IMR-90 (cell line): ENCODE measurements around the gene BCAS3. TPM values are rescaled to one million over a fixed set of nuclear protein-coding genes. Genes with fewer than 3 reads are reported as not detected.

ENCODE experiments used
- ATAC-seq: fragments of 200-7000 bp; cut with Tn5 transposase; 2 replicates; pipeline ENCODE4 v1.9.1; 2020; ENCODE audit warnings: low read depth, mild to moderate bottlenecking, moderate library complexity
- BruUV-seq: library from RNA; stranded (reverse); fragments of 400-500 nt; replicated peaks from 2 replicates; lab custom pipeline; 2021; lab: Mats Ljungman, UMichigan
- CTCF ChIA-PET: fragments of 300-600 bp; formaldehyde crosslinking; extraction: SDS; loops from one replicate; lab custom pipeline; 2021; ENCODE audit warnings: antibody characterized with exemption; lab: Yijun Ruan, JAX
- POLR2A ChIA-PET: fragments of 300-600 bp; sonication (Branson Sonifier 250); formaldehyde crosslinking; loops from one replicate; lab custom pipeline; 2022; ENCODE audit warnings: antibody characterized with exemption; ENCODE audit not compliant: unreplicated experiment; lab: Charles Lee
- DNase-seq: peaks from one replicate; pipeline ENCODE4 v3.0.0; 2013
- H2AFZ ChIP-seq: replicated peaks from 2 replicates; pipeline ENCODE3; 2013; ENCODE audit warnings: low read length, mild to moderate bottlenecking; ENCODE audit not compliant: poor library complexity
- H2AK5ac ChIP-seq: 2 replicates; pipeline ENCODE4 v1.6.1; 2013; ENCODE audit warnings: low read depth, low read length, inconsistent platforms
- H2AK9ac ChIP-seq: replicated peaks from 2 replicates; pipeline ENCODE3; 2013; ENCODE audit warnings: mild to moderate bottlenecking, low read depth, low read length, moderate library complexity; ENCODE audit not compliant: poor library complexity
- H2BK120ac ChIP-seq: 2 replicates; pipeline ENCODE4 v1.6.1; 2013; ENCODE audit warnings: low read depth, low read length, inconsistent platforms
- H2BK15ac ChIP-seq: 3 replicates; pipeline ENCODE4 v1.6.1; 2013; ENCODE audit warnings: low read depth, low read length, inconsistent platforms
- H2BK20ac ChIP-seq: 2 replicates; pipeline ENCODE4 v1.6.1; 2013; ENCODE audit warnings: low read depth, mild to moderate bottlenecking, inconsistent platforms, low read length, moderate library complexity
- H2BK5ac ChIP-seq: 2 replicates; pipeline ENCODE4 v1.6.1; 2013; ENCODE audit warnings: mild to moderate bottlenecking, low read depth, low read length, inconsistent platforms; ENCODE audit not compliant: poor library complexity, severe bottlenecking
- H3K14ac ChIP-seq: replicated peaks from 2 replicates; pipeline ENCODE4 v1.6.1; 2013; ENCODE audit warnings: low read depth, low read length, inconsistent platforms
- H3K18ac ChIP-seq: 2 replicates; pipeline ENCODE4 v1.6.1; 2013; ENCODE audit warnings: low read depth, low read length, control low read depth
- H3K23ac ChIP-seq: 2 replicates; pipeline ENCODE4 v1.6.1; 2013; ENCODE audit warnings: low read depth, low read length, inconsistent platforms
- H3K27ac ChIP-seq: 2 replicates; pipeline ENCODE4 v1.5.1; 2013; ENCODE audit warnings: mild to moderate bottlenecking, control low read depth, low read length; ENCODE audit not compliant: insufficient read depth
- H3K27me3 ChIP-seq: 2 replicates; pipeline ENCODE4 v1.6.1; 2013; ENCODE audit warnings: low read length; ENCODE audit not compliant: control insufficient read depth, insufficient read depth
- H3K36me3 ChIP-seq: 2 replicates; pipeline ENCODE4 v1.6.1; 2013; ENCODE audit warnings: low read length, mixed read lengths; ENCODE audit not compliant: control insufficient read depth, insufficient read depth
- H3K4ac ChIP-seq: 2 replicates; pipeline ENCODE4 v1.6.1; 2013; ENCODE audit warnings: low read depth, low read length, inconsistent platforms
- H3K4me1 ChIP-seq: 2 replicates; pipeline ENCODE4 v1.6.1; 2013; ENCODE audit warnings: low read length, mixed read lengths; ENCODE audit not compliant: control insufficient read depth, insufficient read depth
- H3K4me2 ChIP-seq: 2 replicates; pipeline ENCODE4 v1.6.1; 2013; ENCODE audit warnings: low read depth, mild to moderate bottlenecking, control low read depth, low read length, moderate library complexity
- H3K4me3 ChIP-seq: 2 replicates; pipeline ENCODE4 v1.5.1; 2013; ENCODE audit warnings: low read depth, mild to moderate bottlenecking, control low read depth, low read length, moderate library complexity; ENCODE audit not compliant: insufficient read depth
- H3K56ac ChIP-seq: 2 replicates; pipeline ENCODE4 v1.6.1; 2013; ENCODE audit warnings: low read length, inconsistent platforms; ENCODE audit not compliant: insufficient read depth; ENCODE audit errors: extremely low read depth
- H3K79me1 ChIP-seq, 2 experiments: 2 replicates each; pipeline ENCODE4 v1.6.1; 2013; ENCODE audit warnings: low read length in 2 of 2, inconsistent platforms in 1 of 2, low read depth in 1 of 2
- H3K9ac ChIP-seq: 2 replicates; pipeline ENCODE4 v1.6.1; 2013; ENCODE audit warnings: low read depth, low read length, control low read depth
- H3K9me1 ChIP-seq: 2 replicates; pipeline ENCODE4 v1.6.1; 2013; ENCODE audit warnings: low read length, inconsistent platforms; ENCODE audit not compliant: insufficient read depth
- H3K9me3 ChIP-seq: 2 replicates; pipeline ENCODE4 v1.6.1; 2013; ENCODE audit warnings: low read length; ENCODE audit not compliant: control insufficient read depth, insufficient read depth
- H4K20me1 ChIP-seq: 2 replicates; pipeline ENCODE4 v1.6.1; 2013; ENCODE audit warnings: low read length, inconsistent platforms; ENCODE audit not compliant: insufficient read depth
- H4K5ac ChIP-seq: 2 replicates; pipeline ENCODE4 v1.6.1; 2013; ENCODE audit warnings: mild to moderate bottlenecking, low read depth, low read length, control low read depth
- H4K8ac ChIP-seq, 2 experiments: 2 replicates each; pipeline ENCODE4 v1.6.1; 2013; ENCODE audit warnings: low read depth in 2 of 2, low read length in 2 of 2, control low read depth in 1 of 2, inconsistent platforms in 1 of 2
- H4K91ac ChIP-seq: 2 replicates; pipeline ENCODE4 v1.6.1; 2013; ENCODE audit warnings: low read depth, low read length, inconsistent platforms; ENCODE audit not compliant: insufficient read depth
- BHLHE40 ChIP-seq: fragments of 150-350 bp; IDR thresholded peaks from 2 replicates; pipeline ENCODE4 v1.6.1; 2016; ENCODE audit warnings: mild to moderate bottlenecking, low read depth, low read length
- CEBPB ChIP-seq: IDR thresholded peaks from 2 replicates; pipeline ENCODE4 v1.6.1; 2012; ENCODE audit warnings: low read depth, low read length, improper control_type of control experiment
- CHD1 ChIP-seq: IDR thresholded peaks from 2 replicates; pipeline ENCODE4 v1.6.1; 2012; ENCODE audit warnings: low read depth, low read length, improper control_type of control experiment
- FOS ChIP-seq: fragments of 150-350 bp; IDR thresholded peaks from 2 replicates; pipeline ENCODE4 v1.6.1; 2016; ENCODE audit warnings: low read depth, low read length
- MAFK ChIP-seq: IDR thresholded peaks from 2 replicates; pipeline ENCODE4 v1.6.1; 2012; ENCODE audit warnings: low read depth, low read length, improper control_type of control experiment
- MAZ ChIP-seq: IDR thresholded peaks from 2 replicates; pipeline ENCODE4 v1.6.1; 2012; ENCODE audit warnings: low read depth, mild to moderate bottlenecking, low read length, improper control_type of control experiment, moderate library complexity, borderline replicate concordance
- MXI1 ChIP-seq: IDR thresholded peaks from 2 replicates; pipeline ENCODE4 v1.6.1; 2012; ENCODE audit warnings: low read depth, mild to moderate bottlenecking, low read length, moderate library complexity, borderline replicate concordance
- NFE2L2 ChIP-seq: fragments of 150-350 bp; IDR thresholded peaks from 2 replicates; pipeline ENCODE4 v1.6.1; 2016; ENCODE audit warnings: low read depth, mild to moderate bottlenecking, low read length
- POLR2A ChIP-seq: IDR thresholded peaks from 2 replicates; pipeline ENCODE4 v1.6.1; 2012; ENCODE audit warnings: mild to moderate bottlenecking, low read depth, low read length
- RAD21 ChIP-seq: IDR thresholded peaks from 2 replicates; pipeline ENCODE4 v1.6.1; 2012; ENCODE audit warnings: low read length, improper control_type of control experiment
- RCOR1 ChIP-seq: IDR thresholded peaks from 2 replicates; pipeline ENCODE4 v1.6.1; 2012; ENCODE audit warnings: mild to moderate bottlenecking, low read length, improper control_type of control experiment; ENCODE audit not compliant: insufficient replicate concordance
- RFX5 ChIP-seq: IDR thresholded peaks from 2 replicates; pipeline ENCODE4 v1.8.0; 2012; ENCODE audit warnings: low read depth, mild to moderate bottlenecking, low read length, moderate library complexity
- SMC3 ChIP-seq: fragments of 150-350 bp; IDR thresholded peaks from 2 replicates; pipeline ENCODE4 v1.6.1; 2016; ENCODE audit warnings: low read depth, mild to moderate bottlenecking, antibody characterized with exemption, low read length, moderate library complexity
- WGBS, 2 experiments: methylation state at CpG; one replicate each; pipeline versions ENCODE4 v1.1.5 to v1.1.7; 2013; ENCODE audit warnings: missing lambda C conversion rate in 2 of 2; ENCODE audit not compliant: insufficient read length in 1 of 2; ENCODE audit errors: extremely low coverage in 2 of 2; 5-methylcytosine and 5-hydroxymethylcytosine counted together
- dilution Hi-C: fragments of 300-500 bp; cut with HindIII; formaldehyde crosslinking; loops from one replicate; pipeline ENCODE4 v1.14.3; 2018; ENCODE audit warnings: low sequenced_read_pairs; ENCODE audit not compliant: unreplicated experiment
- in situ Hi-C: fragments of 300-500 bp; cut with MboI; formaldehyde crosslinking; loops from 3 replicates; pipeline ENCODE4 v1.14.3; 2019; ENCODE audit warnings: low sequenced_read_pairs, inconsistent platforms, mixed read lengths
- intact Hi-C: fragments of 100-400 bp; cut with micrococcal nuclease; formaldehyde crosslinking; loops from 2 replicates; pipeline ENCODE4 v1.10.0; 2022
- polyA plus RNA-seq, 3 experiments: library from polyadenylated mRNA; depleted of rRNA; stranded (reverse); fragments of >200 nt; gene quantifications; 2 replicates each; pipeline ENCODE4 v1.2.3, GENCODE V29; 2012; ENCODE audit warnings: low replicate concordance in 1 of 3
- total RNA-seq: library from RNA; depleted of rRNA; stranded (reverse); fragments of >200 nt; gene quantifications from 2 replicates; pipeline ENCODE4 v1.2.3, GENCODE V29; 2012
- TF ChIP-seq, protein P1 (sequence below): fragments of 150-350 bp; IDR thresholded peaks from 2 replicates; pipeline ENCODE4 v1.6.1; 2016; ENCODE audit warnings: low read depth, mild to moderate bottlenecking, low read length, moderate library complexity, borderline replicate concordance
- TF ChIP-seq, protein P2 (sequence below): fragments of 150-350 bp; IDR thresholded peaks from 2 replicates; pipeline ENCODE4 v1.6.1; 2017; ENCODE audit warnings: mild to moderate bottlenecking, antibody characterized with exemption, low read length, low read depth

Gene BCAS3
- total and polyA plus RNA-seq, 2 of the 4 experiments (the other 2 are of a cell fraction): 6.3 to 27.1 TPM

DNA sequence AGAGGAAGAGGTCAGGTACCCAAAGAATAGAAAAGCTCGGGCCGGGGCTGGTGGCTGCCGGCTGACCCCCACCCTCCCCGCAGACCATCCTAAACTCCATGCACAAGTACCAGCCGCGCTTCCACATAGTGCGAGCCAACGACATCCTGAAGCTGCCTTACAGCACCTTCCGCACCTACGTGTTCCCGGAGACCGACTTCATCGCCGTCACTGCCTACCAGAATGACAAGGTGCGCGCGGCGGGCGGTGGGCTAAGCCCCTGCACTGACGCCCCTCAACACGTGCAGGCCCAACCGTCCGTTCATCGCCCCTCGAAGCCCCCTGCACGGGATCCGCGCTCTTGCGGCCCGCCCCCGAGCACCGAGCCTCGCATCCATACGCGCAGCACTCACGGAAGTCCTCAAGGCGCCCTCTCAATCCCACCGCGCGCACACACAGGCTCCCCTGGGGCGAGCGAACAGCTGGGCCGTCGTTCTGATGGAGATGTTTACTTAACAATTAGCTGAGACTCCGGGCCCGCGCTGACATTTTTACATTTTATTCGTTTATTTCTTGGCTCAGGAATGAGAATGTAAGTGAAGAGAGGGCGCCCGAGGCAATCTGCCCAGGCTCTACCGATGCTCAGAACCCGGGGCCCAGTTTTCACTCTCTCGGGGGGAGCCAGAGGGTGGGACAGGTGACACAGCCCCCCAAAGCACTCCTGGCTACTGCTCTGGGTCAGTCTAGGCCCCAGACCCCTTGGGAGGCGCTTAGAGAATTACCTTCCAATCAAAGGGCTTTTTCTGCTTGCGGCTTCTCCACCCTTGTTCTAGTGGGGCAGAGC lies 725.5 kb downstream of the BCAS3 start:
- no peaks in the 10 kb centered on the region for H3K27me3 ChIP-seq
- peak overlapping the region; percentile 100 for H3K27ac ChIP-seq
- peaks cover 23% of the 10 kb centered on the region for H3K4me1 ChIP-seq
- BruUV-seq: no TSS peak
- H4K8ac ChIP-seq: peak overlapping the region; percentile 80 to 89; a peak in 3 of 4 replicates
- DNase-seq: peak; percentile 66
- peak overlapping the region; percentile 87 for H2AK5ac ChIP-seq
- CTCF ChIA-PET: interaction anchor here (0.5 to 0.8 kb wide), 4 partner anchors 9 to 411 kb away, joined by 3 to 8 read pairs (median 3); no protein-coding TSS in a partner anchor
- peaks cover 62% of the 10 kb centered on the region for H4K20me1 ChIP-seq
- H3K23ac ChIP-seq: peak overlapping the region; percentile 94
- POLR2A ChIA-PET: interaction anchor here (0.6 to 0.7 kb wide), 5 partner anchors 93 to 401 kb away, joined by 3 to 5 read pairs (median 4); no protein-coding TSS in a partner anchor
- H3K4me3 ChIP-seq: peak overlapping the region; percentile 98
- H3K4me2 ChIP-seq: peak overlapping the region; percentile 83
- H3K4ac ChIP-seq: peak overlapping the region; percentile 91
- peak overlapping the region; percentile 69 for H2BK120ac ChIP-seq
- H3K9ac ChIP-seq: peak overlapping the region; percentile 100
- in situ Hi-C loops (no loop called here), dilution Hi-C loops (no loop called here), intact Hi-C loops (loop anchor here (1.0 kb wide), 1 partner anchor 659 kb away; no protein-coding TSS in a partner anchor)
- ATAC-seq: no peak
- H2BK20ac ChIP-seq: no peak overlapping the region; the same call in 1 of the 2 replicates
- H3K56ac ChIP-seq: peak overlapping the region; percentile 95
- 1% methylated on average over 12 of the region's 55 CpGs; no CpG with 5 or more reads in 1 of the 2 experiments for WGBS, 2 experiments
- no peaks in the 10 kb centered on the region for H3K9me3 ChIP-seq
- peak overlapping the region; percentile 47; the same call in 1 of the 3 replicates for H2BK15ac ChIP-seq
- no peaks in the 10 kb centered on the region for H3K9me1 ChIP-seq
- peak overlapping the region; percentile 85 for H4K91ac ChIP-seq
- H3K14ac ChIP-seq: peak overlapping the region; percentile 98
- peaks cover 71% of the 10 kb centered on the region for H3K36me3 ChIP-seq
- H4K5ac ChIP-seq: peak overlapping the region; percentile 72
- H3K79me1 ChIP-seq: no peaks in the 10 kb centered on the region
- peak overlapping the region; percentile 54 for H2AFZ ChIP-seq
- peak overlapping the region; percentile 91 for H2BK5ac ChIP-seq
- peak overlapping the region; percentile 88 for H3K18ac ChIP-seq
- H2AK9ac ChIP-seq: peak overlapping the region; percentile 93
- TF ChIP-seq CHD1 (no peak; the same call in 1 of the 2 replicates), RAD21 (no peak), BHLHE40 (no peak), RCOR1 (no peak), RFX5 (no peak), POLR2A (no peak), MXI1 (no peak), FOS (no peak), MAFK (no peak), NFE2L2 (no peak), CEBPB (no peak), SMC3 (no peak), MAZ (no peak)
- TF ChIP-seq, protein P1, sequence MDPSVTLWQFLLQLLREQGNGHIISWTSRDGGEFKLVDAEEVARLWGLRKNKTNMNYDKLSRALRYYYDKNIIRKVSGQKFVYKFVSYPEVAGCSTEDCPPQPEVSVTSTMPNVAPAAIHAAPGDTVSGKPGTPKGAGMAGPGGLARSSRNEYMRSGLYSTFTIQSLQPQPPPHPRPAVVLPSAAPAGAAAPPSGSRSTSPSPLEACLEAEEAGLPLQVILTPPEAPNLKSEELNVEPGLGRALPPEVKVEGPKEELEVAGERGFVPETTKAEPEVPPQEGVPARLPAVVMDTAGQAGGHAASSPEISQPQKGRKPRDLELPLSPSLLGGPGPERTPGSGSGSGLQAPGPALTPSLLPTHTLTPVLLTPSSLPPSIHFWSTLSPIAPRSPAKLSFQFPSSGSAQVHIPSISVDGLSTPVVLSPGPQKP: no peak
- TF ChIP-seq, protein P2, sequence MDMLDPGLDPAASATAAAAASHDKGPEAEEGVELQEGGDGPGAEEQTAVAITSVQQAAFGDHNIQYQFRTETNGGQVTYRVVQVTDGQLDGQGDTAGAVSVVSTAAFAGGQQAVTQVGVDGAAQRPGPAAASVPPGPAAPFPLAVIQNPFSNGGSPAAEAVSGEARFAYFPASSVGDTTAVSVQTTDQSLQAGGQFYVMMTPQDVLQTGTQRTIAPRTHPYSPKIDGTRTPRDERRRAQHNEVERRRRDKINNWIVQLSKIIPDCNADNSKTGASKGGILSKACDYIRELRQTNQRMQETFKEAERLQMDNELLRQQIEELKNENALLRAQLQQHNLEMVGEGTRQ: no peak
